Measurements from ENCODE around the gene GBP3.

DNA sequence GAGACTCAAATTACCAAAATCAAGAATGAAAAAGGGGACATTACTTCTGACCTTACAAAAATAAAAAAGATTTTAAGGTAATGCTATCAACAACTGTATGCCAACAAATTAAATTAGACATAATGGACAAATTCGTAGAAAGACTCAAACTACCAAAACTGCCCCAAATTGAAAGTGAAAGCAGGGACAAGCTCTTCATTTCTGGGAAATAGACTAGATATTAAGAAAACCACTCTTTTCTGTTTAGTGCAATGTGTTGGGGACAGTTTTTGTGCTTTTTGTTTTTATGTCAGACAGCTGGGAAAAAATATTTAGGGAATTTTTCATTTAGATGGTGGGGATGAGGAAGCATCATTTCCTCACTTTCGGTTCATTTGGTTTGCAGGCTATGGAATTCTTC lies 47.3 kb upstream of the GBP3 start:
- TF ChIP-seq, protein P1, sequence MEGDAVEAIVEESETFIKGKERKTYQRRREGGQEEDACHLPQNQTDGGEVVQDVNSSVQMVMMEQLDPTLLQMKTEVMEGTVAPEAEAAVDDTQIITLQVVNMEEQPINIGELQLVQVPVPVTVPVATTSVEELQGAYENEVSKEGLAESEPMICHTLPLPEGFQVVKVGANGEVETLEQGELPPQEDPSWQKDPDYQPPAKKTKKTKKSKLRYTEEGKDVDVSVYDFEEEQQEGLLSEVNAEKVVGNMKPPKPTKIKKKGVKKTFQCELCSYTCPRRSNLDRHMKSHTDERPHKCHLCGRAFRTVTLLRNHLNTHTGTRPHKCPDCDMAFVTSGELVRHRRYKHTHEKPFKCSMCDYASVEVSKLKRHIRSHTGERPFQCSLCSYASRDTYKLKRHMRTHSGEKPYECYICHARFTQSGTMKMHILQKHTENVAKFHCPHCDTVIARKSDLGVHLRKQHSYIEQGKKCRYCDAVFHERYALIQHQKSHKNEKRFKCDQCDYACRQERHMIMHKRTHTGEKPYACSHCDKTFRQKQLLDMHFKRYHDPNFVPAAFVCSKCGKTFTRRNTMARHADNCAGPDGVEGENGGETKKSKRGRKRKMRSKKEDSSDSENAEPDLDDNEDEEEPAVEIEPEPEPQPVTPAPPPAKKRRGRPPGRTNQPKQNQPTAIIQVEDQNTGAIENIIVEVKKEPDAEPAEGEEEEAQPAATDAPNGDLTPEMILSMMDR (IDR thresholded peaks at IDR 0.05) = no peak
- TF ChIP-seq EP300 (IDR thresholded peaks at IDR 0.05; ENCODE audit: low read depth) (no peak), POLR2AphosphoS5 (IDR thresholded peaks at IDR 0.05) (no peak), POLR2A (IDR thresholded peaks at IDR 0.05) (no peak)
